H9 (cell line): ENCODE data around the gene SIT1. TPM values are rescaled to one million over a fixed set of nuclear protein-coding genes. Genes with fewer than 3 reads are reported as not detected.

Experiments used
- DNase-seq: peaks from one replicate; pipeline ENCODE4 v3.0.0-alpha.2; 2017
- H2AFZ ChIP-seq: one replicate; pipeline ENCODE4 v1.6.1; 2013; ENCODE audit warnings: mild to moderate bottlenecking, low read length, control low read depth, moderate library complexity
- H2AK5ac ChIP-seq: 2 replicates; pipeline ENCODE4 v1.6.1; 2013; ENCODE audit warnings: low read length, control low read depth, mixed read lengths; ENCODE audit not compliant: insufficient read length
- H2BK120ac ChIP-seq: one replicate; pipeline ENCODE4 v1.6.1; 2013; ENCODE audit warnings: low read depth, mild to moderate bottlenecking, low read length, control low read depth, inconsistent platforms; ENCODE audit not compliant: poor library complexity, severe bottlenecking
- H2BK12ac ChIP-seq: 2 replicates; pipeline ENCODE4 v1.6.1; 2013; ENCODE audit warnings: low read length, control low read depth, mixed read lengths, low read depth; ENCODE audit not compliant: insufficient read length
- H2BK15ac ChIP-seq: 2 replicates; pipeline ENCODE4 v1.6.1; 2013; ENCODE audit warnings: low read depth, low read length, control low read depth
- H2BK20ac ChIP-seq: one replicate; pipeline ENCODE4 v1.6.1; 2013; ENCODE audit warnings: low read depth, mild to moderate bottlenecking, low read length, control low read depth, inconsistent platforms; ENCODE audit not compliant: poor library complexity, severe bottlenecking
- H2BK5ac ChIP-seq: 2 replicates; pipeline ENCODE4 v1.6.1; 2013; ENCODE audit warnings: low read length, control low read depth, mixed read lengths; ENCODE audit not compliant: insufficient read length
- H3K14ac ChIP-seq: 2 replicates; pipeline ENCODE4 v1.6.1; 2013; ENCODE audit warnings: low read length, control low read depth; ENCODE audit not compliant: insufficient read depth
- H3K18ac ChIP-seq: 2 replicates; pipeline ENCODE4 v1.6.1; 2013; ENCODE audit warnings: low read depth, mild to moderate bottlenecking, mixed read lengths, low read length, control low read depth; ENCODE audit not compliant: insufficient read length
- H3K23ac ChIP-seq: 2 replicates; pipeline ENCODE4 v1.6.1; 2013; ENCODE audit warnings: low read length, control low read depth, mixed read lengths, low read depth; ENCODE audit not compliant: insufficient read length
- H3K23me2 ChIP-seq: 2 replicates; pipeline ENCODE4 v1.6.1; 2013; ENCODE audit warnings: low read depth, mild to moderate bottlenecking, mixed read lengths, low read length, control low read depth; ENCODE audit not compliant: insufficient read length, poor library complexity, severe bottlenecking
- H3K27ac ChIP-seq: 2 replicates; pipeline ENCODE4 v1.5.1; 2013; ENCODE audit warnings: low read length, control low read depth, mixed read lengths, low read depth; ENCODE audit not compliant: insufficient read length
- H3K27me3 ChIP-seq: 2 replicates; pipeline ENCODE4 v1.6.1; 2013; ENCODE audit warnings: low read length, control low read depth, inconsistent platforms; ENCODE audit not compliant: insufficient read depth
- H3K4ac ChIP-seq: 2 replicates; pipeline ENCODE4 v1.6.1; 2013; ENCODE audit warnings: low read depth, mild to moderate bottlenecking, control low read depth, inconsistent platforms, low read length, moderate library complexity
- H3K4me1 ChIP-seq: 2 replicates; pipeline ENCODE4 v1.6.1; 2013; ENCODE audit warnings: low read length, control low read depth, inconsistent platforms; ENCODE audit not compliant: insufficient read depth
- H3K4me2 ChIP-seq: 2 replicates; pipeline ENCODE4 v1.6.1; 2013; ENCODE audit warnings: low read length, control low read depth, mixed read lengths; ENCODE audit not compliant: insufficient read length, insufficient read depth
- H3K56ac ChIP-seq: 2 replicates; pipeline ENCODE4 v1.6.1; 2013; ENCODE audit warnings: low read depth, mild to moderate bottlenecking, mixed read lengths, low read length, control low read depth; ENCODE audit not compliant: insufficient read length
- H3K79me1 ChIP-seq: 2 replicates; pipeline ENCODE4 v1.6.1; 2013; ENCODE audit warnings: low read depth, mild to moderate bottlenecking, moderate library complexity, low read length, control low read depth, inconsistent platforms; ENCODE audit not compliant: insufficient read depth, poor library complexity, severe bottlenecking
- H3K79me2 ChIP-seq: 2 replicates; pipeline ENCODE4 v1.6.1; 2013; ENCODE audit warnings: low read length, control low read depth, inconsistent platforms; ENCODE audit not compliant: insufficient read depth
- H3K9ac ChIP-seq: 2 replicates; pipeline ENCODE4 v1.6.1; 2013; ENCODE audit warnings: low read length, control low read depth, mixed read lengths; ENCODE audit not compliant: insufficient read length; ENCODE audit errors: extremely low read depth
- H3K9me3 ChIP-seq: one replicate; pipeline ENCODE4 v1.6.1; 2013; ENCODE audit warnings: low read depth, low read length, inconsistent platforms; ENCODE audit not compliant: control insufficient read depth
- H3T11ph ChIP-seq: one replicate; pipeline ENCODE4 v1.6.1; 2013; ENCODE audit warnings: mild to moderate bottlenecking, low read length, control low read depth, inconsistent platforms
- H4K20me1 ChIP-seq: one replicate; pipeline ENCODE4 v1.6.1; 2013; ENCODE audit not compliant: control insufficient read depth, insufficient read length, insufficient read depth
- H4K5ac ChIP-seq: 2 replicates; pipeline ENCODE4 v1.6.1; 2013; ENCODE audit warnings: low read depth, mild to moderate bottlenecking, mixed read lengths, low read length, control low read depth; ENCODE audit not compliant: insufficient read length
- H4K8ac ChIP-seq: replicated peaks from 2 replicates; pipeline ENCODE4 v1.6.1; 2013; ENCODE audit warnings: low read length, control low read depth, mixed read lengths, low read depth; ENCODE audit not compliant: insufficient read length
- H4K91ac ChIP-seq: 2 replicates; pipeline ENCODE4 v1.6.1; 2013; ENCODE audit warnings: low read depth, mild to moderate bottlenecking, moderate library complexity, mixed read lengths, low read length, control low read depth; ENCODE audit not compliant: insufficient read length
- H3K27ac Mint-ChIP-seq, 3 experiments: 2 replicates in 2 of 3; 3 replicates in 1 of 3; pipeline ENCODE4 v1.8.0; 2020 to 2021; ENCODE audit warnings: mixed read lengths in 3 of 3, mild to moderate bottlenecking in 1 of 3, moderate library complexity in 1 of 3
- H3K27me3 Mint-ChIP-seq: 2 replicates; pipeline ENCODE4 v1.8.0; 2021; ENCODE audit warnings: low read depth, mild to moderate bottlenecking, moderate library complexity, mixed read lengths
- H3K36me3 Mint-ChIP-seq, 3 experiments: 2 replicates in 2 of 3; 3 replicates in 1 of 3; pipeline ENCODE4 v1.8.0; 2020 to 2021; ENCODE audit warnings: low read depth in 3 of 3, mixed read lengths in 3 of 3; ENCODE audit not compliant: insufficient read depth in 1 of 3
- H3K4me1 Mint-ChIP-seq, 2 experiments: 2 replicates each; pipeline ENCODE4 v1.8.0; 2020; ENCODE audit warnings: mixed read lengths in 2 of 2
- H3K4me3 Mint-ChIP-seq, 2 experiments: 2 replicates in 1 of 2; 3 replicates in 1 of 2; pipeline ENCODE4 v1.8.0; 2020 to 2021; ENCODE audit warnings: mild to moderate bottlenecking in 2 of 2, mixed read lengths in 2 of 2, moderate library complexity in 1 of 2
- H3K9me3 Mint-ChIP-seq, 2 experiments: 2 replicates in 1 of 2; 3 replicates in 1 of 2; pipeline ENCODE4 v1.8.0; 2020; ENCODE audit warnings: mild to moderate bottlenecking in 2 of 2, mixed read lengths in 2 of 2, moderate library complexity in 1 of 2
- WGBS: extraction: QIAGEN DNeasy Blood & Tissue Kit; methylation state at CpG from one replicate; pipeline ENCODE4 v1.1.7; 2013; ENCODE audit warnings: missing lambda C conversion rate, low lambda C conversion rate, mixed read lengths; ENCODE audit not compliant: insufficient read length; ENCODE audit errors: extremely low coverage; 5-methylcytosine and 5-hydroxymethylcytosine counted together
- total RNA-seq: library from RNA; stranded (reverse); gene quantifications from 2 replicates; pipeline ENCODE4 v1.2.1, GENCODE V29; 2021
- TF ChIP-seq, protein P1 (sequence below): fragments of 200-600 bp; sonication (generic); conservative IDR thresholded peaks from 3 replicates; pipeline ENCODE4 v1.8.0; 2021; ENCODE audit warnings: antibody characterized with exemption, mild to moderate bottlenecking

Gene SIT1
- total RNA-seq, 1 experiment from 2014 or later, result 1.6 TPM

DNA sequence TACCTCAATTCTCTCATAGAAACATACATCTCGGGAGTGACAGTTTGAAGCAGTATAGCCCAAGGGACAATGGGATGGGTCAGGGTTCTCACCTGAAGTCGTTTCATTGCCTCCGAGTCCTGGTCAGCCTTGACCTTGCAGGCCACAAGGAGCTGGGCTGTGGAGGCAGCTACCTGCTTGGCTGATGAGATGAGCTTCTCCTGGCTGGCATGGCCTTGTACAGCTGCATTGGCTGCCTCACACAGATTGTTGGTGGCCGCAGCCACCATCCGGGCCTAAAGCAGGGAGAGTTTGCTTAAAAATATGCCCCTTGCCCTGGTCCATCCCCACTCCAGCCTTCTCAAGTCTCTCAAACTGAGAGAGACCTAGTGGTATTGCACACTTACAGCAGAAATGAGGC lies 47.5 kb upstream of the SIT1 start:
- no peaks in the 10 kb centered on the region for H3K23me2 ChIP-seq
- DNase-seq, result no peak
- TF ChIP-seq, protein P1, sequence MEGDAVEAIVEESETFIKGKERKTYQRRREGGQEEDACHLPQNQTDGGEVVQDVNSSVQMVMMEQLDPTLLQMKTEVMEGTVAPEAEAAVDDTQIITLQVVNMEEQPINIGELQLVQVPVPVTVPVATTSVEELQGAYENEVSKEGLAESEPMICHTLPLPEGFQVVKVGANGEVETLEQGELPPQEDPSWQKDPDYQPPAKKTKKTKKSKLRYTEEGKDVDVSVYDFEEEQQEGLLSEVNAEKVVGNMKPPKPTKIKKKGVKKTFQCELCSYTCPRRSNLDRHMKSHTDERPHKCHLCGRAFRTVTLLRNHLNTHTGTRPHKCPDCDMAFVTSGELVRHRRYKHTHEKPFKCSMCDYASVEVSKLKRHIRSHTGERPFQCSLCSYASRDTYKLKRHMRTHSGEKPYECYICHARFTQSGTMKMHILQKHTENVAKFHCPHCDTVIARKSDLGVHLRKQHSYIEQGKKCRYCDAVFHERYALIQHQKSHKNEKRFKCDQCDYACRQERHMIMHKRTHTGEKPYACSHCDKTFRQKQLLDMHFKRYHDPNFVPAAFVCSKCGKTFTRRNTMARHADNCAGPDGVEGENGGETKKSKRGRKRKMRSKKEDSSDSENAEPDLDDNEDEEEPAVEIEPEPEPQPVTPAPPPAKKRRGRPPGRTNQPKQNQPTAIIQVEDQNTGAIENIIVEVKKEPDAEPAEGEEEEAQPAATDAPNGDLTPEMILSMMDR, result no peak

More for the DNA sequence above, 47.5 kb upstream of the SIT1 start:
- no peaks in the 10 kb centered on the region for H3K79me1 ChIP-seq
- H3K23ac ChIP-seq, result no peak overlapping the region
- H4K5ac ChIP-seq, result no peak overlapping the region
- Mint-ChIP-seq H3K27ac (no peak overlapping the region), H3K4me3 (no peak overlapping the region), H3K36me3 (peaks cover 2 to 17% (median 5%) of the 10 kb centered on the region in 3 experiments; a peak in 6 of 7 replicates), H3K4me1 (no peaks in the 10 kb centered on the region; a peak in 1 of 4 replicates), H3K9me3 (no peaks in the 10 kb centered on the region), H3K27me3 (no peaks in the 10 kb centered on the region)
- no peak overlapping the region for H2BK12ac ChIP-seq
- H3K4ac ChIP-seq, result no peak overlapping the region
- no peak overlapping the region for H3K9ac ChIP-seq
- no peaks in the 10 kb centered on the region for H3K79me2 ChIP-seq
- no peak overlapping the region for H3K18ac ChIP-seq
- no peak overlapping the region for H2BK5ac ChIP-seq
- no peak overlapping the region for H2BK15ac ChIP-seq
- H2BK20ac ChIP-seq, result no peak overlapping the region
- no peak overlapping the region for H3T11ph ChIP-seq
- no peak overlapping the region for H4K8ac ChIP-seq
- no peak overlapping the region for H2BK120ac ChIP-seq
- H2AFZ ChIP-seq, result no peak overlapping the region
- WGBS, result no CpG with 5 or more reads among the region's 5 CpGs
- H3K27ac ChIP-seq, result no peak overlapping the region
- no peaks in the 10 kb centered on the region for H3K27me3 ChIP-seq
- H2AK5ac ChIP-seq, result no peak overlapping the region
- no peak overlapping the region for H3K56ac ChIP-seq
- H4K20me1 ChIP-seq, result no peaks in the 10 kb centered on the region
- no peaks in the 10 kb centered on the region for H3K9me3 ChIP-seq
- H4K91ac ChIP-seq, result no peak overlapping the region
- no peaks in the 10 kb centered on the region for H3K4me1 ChIP-seq
- H3K4me2 ChIP-seq, result no peak overlapping the region
- H3K14ac ChIP-seq, result no peak overlapping the region
